HEK293 (cell line): ENCODE results near the gene IRX3.

ENCODE experiments used
- CTCF ChIA-PET: fragments of 350-600 bp; formaldehyde crosslinking; extraction: SDS; loops from one replicate; lab custom pipeline; 2021; ENCODE audit warnings: antibody characterized with exemption; lab: Yijun Ruan, JAX
- POLR2A ChIA-PET: fragments of 300-600 bp; formaldehyde crosslinking; extraction: SDS; loops from one replicate; lab custom pipeline; 2020; ENCODE audit warnings: antibody characterized with exemption, inconsistent platforms; lab: Yijun Ruan, JAX
- H3K27ac ChIP-seq: fragments of 200-500 bp; sonication (Bioruptor generic); 2 replicates; pipeline ENCODE4 v1.5.1; 2014; ENCODE audit warnings: low read depth, low read length, control low read depth, inconsistent platforms; ENCODE audit errors: extremely low read depth
- H3K36me3 ChIP-seq, 2 experiments: fragments of 200-500 bp in 1 of 2; sonication (Bioruptor generic) in 1 of 2; 1 replicate in 1 of 2; 2 replicates in 1 of 2; pipeline ENCODE4 v1.5.1; 2014 to 2017; ENCODE audit warnings: inconsistent platforms in 2 of 2, low read length in 2 of 2; ENCODE audit not compliant: control insufficient read depth in 2 of 2, insufficient read depth in 1 of 2
- H3K4me1 ChIP-seq: fragments of 200-500 bp; sonication (Bioruptor generic); 2 replicates; pipeline ENCODE4 v1.5.1; 2014; ENCODE audit warnings: mild to moderate bottlenecking, low read length, inconsistent platforms; ENCODE audit not compliant: control insufficient read depth, insufficient read depth
- H3K4me3 ChIP-seq: 2 replicates; pipeline ENCODE4 v1.5.1; 2011; ENCODE audit warnings: low read depth, mild to moderate bottlenecking, control low read depth, low read length, moderate library complexity
- H3K9me3 ChIP-seq: fragments of 200-500 bp; sonication (Bioruptor generic); 2 replicates; pipeline ENCODE4 v1.5.1; 2014; ENCODE audit warnings: low read depth, low read length, inconsistent platforms; ENCODE audit not compliant: control insufficient read depth, insufficient read depth
- ATF2 ChIP-seq: fragments of 450-650 bp; formaldehyde crosslinking; IDR thresholded peaks from 2 replicates; pipeline ENCODE4 v1.5.1; 2016; ENCODE audit warnings: missing biosample characterization, missing genetic modification characterization, low read depth
- GLIS2 ChIP-seq: fragments of 450-650 bp; formaldehyde crosslinking; IDR thresholded peaks from 2 replicates; pipeline ENCODE4 v1.5.1; 2016; ENCODE audit warnings: missing biosample characterization, missing genetic modification characterization
- KLF16 ChIP-seq: fragments of 450-650 bp; formaldehyde crosslinking; IDR thresholded peaks from 2 replicates; pipeline ENCODE4 v1.5.1; 2017; ENCODE audit warnings: missing biosample characterization, missing genetic modification characterization
- PRDM4 ChIP-seq: fragments of 450-650 bp; formaldehyde crosslinking; IDR thresholded peaks from 2 replicates; pipeline ENCODE4 v1.5.1; 2017; ENCODE audit warnings: missing biosample characterization, missing genetic modification characterization
- SALL2 ChIP-seq: fragments of 450-650 bp; formaldehyde crosslinking; IDR thresholded peaks from 2 replicates; pipeline ENCODE4 v1.5.0; 2017; ENCODE audit warnings: missing biosample characterization, mild to moderate bottlenecking, missing genetic modification characterization, borderline replicate concordance
- SCRT2 ChIP-seq: fragments of 450-650 bp; formaldehyde crosslinking; IDR thresholded peaks from 2 replicates; pipeline ENCODE4 v1.5.1; 2016; ENCODE audit warnings: missing biosample characterization, missing genetic modification characterization
- SP2 ChIP-seq: fragments of 450-650 bp; formaldehyde crosslinking; IDR thresholded peaks from 2 replicates; pipeline ENCODE4 v1.5.1; 2016; ENCODE audit warnings: missing biosample characterization, missing genetic modification characterization
- SP3 ChIP-seq: fragments of 450-650 bp; formaldehyde crosslinking; IDR thresholded peaks from 2 replicates; pipeline ENCODE4 v1.5.1; 2016; ENCODE audit warnings: missing biosample characterization, missing genetic modification characterization
- YY1 ChIP-seq: fragments of 450-650 bp; formaldehyde crosslinking; IDR thresholded peaks from 2 replicates; pipeline ENCODE4 v1.5.1; 2018; ENCODE audit warnings: missing biosample characterization, missing genetic modification characterization
- YY2 ChIP-seq: fragments of 450-650 bp; formaldehyde crosslinking; IDR thresholded peaks from 2 replicates; pipeline ENCODE4 v1.5.1; 2016; ENCODE audit warnings: missing biosample characterization, missing genetic modification characterization
- ZBTB11 ChIP-seq: fragments of 450-650 bp; formaldehyde crosslinking; conservative IDR thresholded peaks from 2 replicates; pipeline ENCODE4 v1.5.1; 2016; ENCODE audit warnings: low read depth, missing biosample characterization, missing genetic modification characterization
- ZFP41 ChIP-seq: fragments of 450-650 bp; formaldehyde crosslinking; IDR thresholded peaks from 2 replicates; pipeline ENCODE4 v1.5.1; 2016; ENCODE audit warnings: missing biosample characterization, missing genetic modification characterization, borderline replicate concordance
- ZFP69B ChIP-seq: fragments of 450-650 bp; formaldehyde crosslinking; IDR thresholded peaks from 2 replicates; pipeline ENCODE4 v1.5.1; 2016; ENCODE audit warnings: missing biosample characterization, missing genetic modification characterization
- ZNF138 ChIP-seq: fragments of 450-650 bp; formaldehyde crosslinking; IDR thresholded peaks from 2 replicates; pipeline ENCODE4 v1.5.1; 2016; ENCODE audit warnings: missing biosample characterization, missing genetic modification characterization, borderline replicate concordance
- ZNF211 ChIP-seq: fragments of 450-650 bp; formaldehyde crosslinking; IDR thresholded peaks from 2 replicates; pipeline ENCODE4 v1.5.1; 2016; ENCODE audit warnings: low read depth, missing biosample characterization, missing genetic modification characterization
- ZNF26 ChIP-seq: fragments of 450-650 bp; formaldehyde crosslinking; IDR thresholded peaks from 2 replicates; pipeline ENCODE4 v1.5.1; 2016; ENCODE audit warnings: missing biosample characterization, missing genetic modification characterization
- ZNF266 ChIP-seq: fragments of 450-650 bp; formaldehyde crosslinking; IDR thresholded peaks from 2 replicates; pipeline ENCODE4 v1.5.1; 2016; ENCODE audit warnings: missing biosample characterization, missing genetic modification characterization, low read depth
- ZNF391 ChIP-seq: fragments of 450-650 bp; formaldehyde crosslinking; IDR thresholded peaks from 2 replicates; pipeline ENCODE4 v1.5.1; 2016; ENCODE audit warnings: low read depth, missing biosample characterization, missing genetic modification characterization, borderline replicate concordance
- ZNF449 ChIP-seq: fragments of 450-650 bp; formaldehyde crosslinking; IDR thresholded peaks from 2 replicates; pipeline ENCODE4 v1.5.1; 2017; ENCODE audit warnings: missing biosample characterization, mild to moderate bottlenecking, missing genetic modification characterization, moderate library complexity
- ZNF513 ChIP-seq: fragments of 450-650 bp; IDR thresholded peaks from 2 replicates; pipeline ENCODE4 v1.5.1; 2018; ENCODE audit warnings: missing biosample characterization, missing genetic modification characterization
- ZNF791 ChIP-seq: fragments of 450-650 bp; formaldehyde crosslinking; IDR thresholded peaks from 2 replicates; pipeline ENCODE4 v1.5.1; 2016; ENCODE audit warnings: missing biosample characterization, missing genetic modification characterization
- ZSCAN5A ChIP-seq: fragments of 450-650 bp; formaldehyde crosslinking; IDR thresholded peaks from 2 replicates; pipeline ENCODE4 v1.5.1; 2016; ENCODE audit warnings: missing biosample characterization, missing genetic modification characterization

The IRX3 gene

GRCh38 chr16:54284319-54284930 lies 2.2 kb downstream of the IRX3 start:
- H3K36me3 ChIP-seq: peaks cover 10 to 29% of the 10 kb centered on the region in 2 experiments
- 0 out of 2 replicates have a peak, but pooled peaks cover 2% of the 10 kb centered on the region for H3K4me1 ChIP-seq
- CTCF ChIA-PET: interaction anchor here (0.6 to 1.4 kb wide), 3 partner anchors 31 to 1791 kb away, joined by 3 to 4 read pairs (median 3); no protein-coding TSS in a partner anchor
- peak overlapping the region; percentile 98 for H3K27ac ChIP-seq
- H3K9me3 ChIP-seq: no peaks in the 10 kb centered on the region
- POLR2A ChIA-PET: interaction anchor here (3.4 kb wide), 1 partner anchor 646 kb away, joined by 23 read pairs; the partner anchor contains the start of gene IRX5
- H3K4me3 ChIP-seq: peak overlapping the region; percentile 65
- TF ChIP-seq GLIS2 (tag by site-specific recombination) (no peak), PRDM4 (tag by site-specific recombination) (peak; percentile 97), SCRT2 (tag by site-specific recombination) (peak; percentile 30; the same call in 1 of the 2 replicates), ZNF26 (tag by site-specific recombination) (no peak), ZBTB11 (tag by site-specific recombination) (no peak), ZNF211 (no peak), YY2 (tag by site-specific recombination) (no peak), ZNF513 (tag by site-specific recombination) (no peak), YY1 (tag by site-specific recombination) (no peak), SP2 (tag by site-specific recombination) (peak; percentile 26; the same call in 1 of the 2 replicates), ZFP69B (tag by site-specific recombination) (no peak), SALL2 (no peak), ZSCAN5A (tag by site-specific recombination) (no peak), ZFP41 (tag by site-specific recombination) (no peak), ZNF391 (tag by site-specific recombination) (no peak), ZNF138 (tag by site-specific recombination) (no peak), ATF2 (tag by site-specific recombination) (no peak), ZNF266 (no peak), KLF16 (tag by site-specific recombination) (no peak), ZNF449 (peak; percentile 64; the same call in 1 of the 2 replicates), ZNF791 (no peak), SP3 (tag by site-specific recombination) (no peak)
